ENCODE measurements around the gene ATAT1. TPM values are rescaled to one million over a fixed set of nuclear protein-coding genes. Genes with fewer than 3 reads are reported as not detected.
A peak's percentile ranks its signal among the peaks of the same experiment; 100 is the strongest.

ATAT1 gene
- total RNA-seq, 1 donor from 2014 or later = 51.0 TPM

GRCh38 chr6:30640481-30640880 is 13.8 kb downstream of the ATAT1 start:
- peaks cover 43% of the 10 kb centered on the region for H3K36me3 Mint-ChIP-seq
- H3K9me3 Mint-ChIP-seq = no peaks in the 10 kb centered on the region
- H3K4me1 Mint-ChIP-seq = peaks cover 2% of the 10 kb centered on the region
- DNase-seq (ENCODE audit: low spot score in 2 of 2, unreplicated experiment in 2 of 2) = no peak
- TF ChIP-seq CTCF (IDR thresholded peaks at IDR 0.05; ENCODE audit: unreplicated experiment) = no peak
- H3K27me3 Mint-ChIP-seq (ENCODE audit: low read depth) = no peaks in the 10 kb centered on the region
- H3K4me3 Mint-ChIP-seq = no peak overlapping the region
- no peak overlapping the region for H3K27ac Mint-ChIP-seq

GRCh38 chr6:30641048-30641447 is 14.4 kb downstream of the ATAT1 start:
- Mint-ChIP-seq H3K9me3 (no peaks in the 10 kb centered on the region), H3K36me3 (peaks cover 43% of the 10 kb centered on the region), H3K27me3 (ENCODE audit: low read depth) (no peaks in the 10 kb centered on the region), H3K27ac (no peak overlapping the region), H3K4me3 (no peak overlapping the region), H3K4me1 (peaks cover 7% of the 10 kb centered on the region)
- TF ChIP-seq CTCF (IDR thresholded peaks at IDR 0.05; ENCODE audit: unreplicated experiment) = no peak
- DNase-seq (ENCODE audit: low spot score in 2 of 2, unreplicated experiment in 2 of 2) = no peak

GRCh38 chr6:30643656-30644055 is 17.0 kb downstream of the ATAT1 start:
- Mint-ChIP-seq H3K4me3 (no peak overlapping the region), H3K27ac (no peak overlapping the region), H3K27me3 (ENCODE audit: low read depth) (no peaks in the 10 kb centered on the region), H3K9me3 (no peaks in the 10 kb centered on the region), H3K36me3 (peaks cover 38% of the 10 kb centered on the region), H3K4me1 (peaks cover 21% of the 10 kb centered on the region)
- no peak for TF ChIP-seq CTCF (IDR thresholded peaks at IDR 0.05; ENCODE audit: unreplicated experiment)
- DNase-seq (ENCODE audit: low spot score in 2 of 2, unreplicated experiment in 2 of 2) = no peak

- no peak overlapping the region for H3K4me3 Mint-ChIP-seq
- DNase-seq (ENCODE audit: low spot score in 2 of 2, unreplicated experiment in 2 of 2) = no peak
- H3K9me3 Mint-ChIP-seq = no peaks in the 10 kb centered on the region
- peak overlapping the region; percentile 60 for H3K27ac Mint-ChIP-seq
- peaks cover 38% of the 10 kb centered on the region for H3K36me3 Mint-ChIP-seq
- no peaks in the 10 kb centered on the region for H3K27me3 Mint-ChIP-seq (ENCODE audit: low read depth)
- peaks cover 21% of the 10 kb centered on the region for H3K4me1 Mint-ChIP-seq
- no peak for TF ChIP-seq CTCF (IDR thresholded peaks at IDR 0.05; ENCODE audit: unreplicated experiment)
Observed at GRCh38 chr6:30644769-30645168, 18.1 kb downstream of the ATAT1 start.

- no peak for DNase-seq (ENCODE audit: low spot score in 2 of 2, unreplicated experiment in 2 of 2)
- Mint-ChIP-seq H3K9me3 (no peaks in the 10 kb centered on the region), H3K27ac (peak overlapping the region; percentile 85), H3K4me3 (peak overlapping the region; percentile 83), H3K36me3 (peaks cover 32% of the 10 kb centered on the region), H3K4me1 (peaks cover 21% of the 10 kb centered on the region), H3K27me3 (ENCODE audit: low read depth) (no peaks in the 10 kb centered on the region)
- TF ChIP-seq CTCF (IDR thresholded peaks at IDR 0.05; ENCODE audit: unreplicated experiment) = no peak
Observed at GRCh38 chr6:30645989-30646388, 19.3 kb downstream of the ATAT1 start.

Measured in mesothelial cell of epicardium (in vitro differentiated cells).